Colon (tissue), 2 donors: ENCODE data around the gene SCD5.

Experiments used
- FAIRE-seq: peaks from 2 replicates; lab custom pipeline; 2012; peaks lifted over from hg19 to GRCh38; lab: Jason Lieb, UNC
- donor health status: control.
- donor health status: control.

The SCD5 gene

DNA sequence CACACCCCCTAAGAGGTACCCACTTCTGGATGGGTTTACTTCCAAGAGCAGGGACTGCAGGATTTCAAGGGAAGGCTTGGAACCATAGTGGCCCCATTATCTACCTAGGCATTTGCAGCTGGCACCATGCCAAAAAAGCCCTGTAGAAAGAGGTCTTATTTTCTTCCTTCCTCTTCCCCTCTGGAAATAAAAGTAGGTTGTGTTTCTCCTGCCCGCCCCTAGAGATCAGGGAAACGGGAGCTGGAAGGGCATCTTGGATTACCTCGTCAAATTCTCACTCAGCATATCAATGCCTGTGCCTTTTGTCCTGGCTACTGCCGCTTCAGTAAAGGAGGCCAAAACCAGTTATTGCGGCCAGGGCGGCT is 1.6 kb downstream of the SCD5 start:
- FAIRE-seq = no peak

DNA sequence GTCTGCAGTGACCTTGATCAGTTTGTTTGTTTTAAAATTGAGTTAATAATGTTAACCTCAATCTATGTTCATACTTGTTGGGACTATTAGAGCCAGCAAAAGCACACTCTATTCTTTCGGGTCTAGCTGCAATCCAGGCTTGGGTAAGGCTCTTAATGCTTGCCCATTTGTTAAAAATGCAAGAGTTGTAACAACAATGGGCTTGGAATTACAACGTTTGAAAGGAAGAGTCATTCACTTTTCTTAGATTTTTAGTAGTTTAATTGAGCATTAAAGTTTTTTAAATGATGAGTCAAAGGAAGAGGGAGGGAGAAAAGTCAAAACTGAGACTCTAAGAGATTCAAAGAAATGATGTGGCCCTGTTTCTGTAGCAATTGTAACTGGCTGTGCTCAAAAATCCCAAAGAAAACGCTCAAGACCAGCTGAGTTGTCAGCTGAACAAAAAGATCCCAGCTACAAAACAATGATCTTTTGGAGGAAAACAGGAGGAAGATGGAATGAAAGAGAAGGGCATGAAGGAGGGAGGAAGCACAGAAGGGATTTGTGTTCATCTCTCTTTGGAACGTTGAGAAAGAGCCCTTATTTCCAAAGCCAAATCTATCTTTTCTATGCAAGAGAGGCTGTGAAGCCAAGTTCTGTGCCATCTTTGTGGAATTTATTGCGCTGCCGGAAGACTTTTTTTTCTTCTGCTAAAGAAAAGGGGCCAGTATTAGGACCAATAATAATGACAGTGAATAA is 5.5 kb downstream of the SCD5 start:
- no peak for FAIRE-seq

DNA sequence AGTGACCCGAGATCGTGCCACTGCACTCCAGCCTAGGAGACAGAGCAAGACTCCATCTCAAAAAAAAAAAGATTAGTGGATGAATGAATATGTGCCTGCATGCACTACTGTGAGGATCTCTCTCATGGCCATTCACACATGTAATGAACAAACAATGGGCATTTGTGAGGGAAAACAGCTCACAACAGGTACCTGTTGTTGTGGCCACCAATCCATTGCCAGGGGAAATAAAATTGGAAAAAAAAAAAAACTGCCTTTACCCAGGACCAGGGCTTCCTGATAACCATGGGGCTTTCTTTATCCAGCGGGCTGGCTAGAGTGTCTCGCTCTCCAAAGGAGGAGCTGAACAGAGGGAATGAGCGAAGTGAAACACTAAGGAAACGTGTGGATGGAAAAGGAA is 7.4 kb downstream of the SCD5 start:
- no peak for FAIRE-seq

DNA sequence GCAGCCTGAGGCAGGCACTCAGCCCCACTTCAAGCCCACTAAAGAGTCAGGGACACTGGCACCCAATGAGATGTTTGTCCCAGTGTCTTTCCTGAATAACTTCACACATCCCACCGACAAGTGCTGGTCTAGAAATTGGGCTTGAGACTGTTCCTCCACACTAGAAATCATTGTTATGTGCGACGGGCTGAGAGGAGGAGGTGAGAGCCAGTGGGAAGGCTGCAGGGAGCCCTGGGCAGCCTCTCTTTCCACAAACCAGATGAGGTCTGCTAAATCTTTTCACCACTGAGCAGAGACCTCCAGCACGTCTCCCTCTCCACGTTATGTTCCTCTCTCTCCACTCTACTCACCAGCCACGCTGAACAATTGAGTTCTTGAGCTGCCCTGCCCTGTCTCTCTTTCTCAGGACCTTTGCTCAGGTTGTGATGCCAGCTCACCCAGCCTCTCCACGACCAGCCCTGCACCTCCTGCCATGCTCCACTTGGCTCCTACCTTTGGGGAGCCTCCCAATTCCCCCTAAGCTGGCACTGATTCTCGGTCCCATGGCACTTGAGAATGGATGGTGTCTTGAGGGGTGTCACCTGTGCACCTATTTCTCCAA is 8.4 kb downstream of the SCD5 start:
- no peak for FAIRE-seq

DNA sequence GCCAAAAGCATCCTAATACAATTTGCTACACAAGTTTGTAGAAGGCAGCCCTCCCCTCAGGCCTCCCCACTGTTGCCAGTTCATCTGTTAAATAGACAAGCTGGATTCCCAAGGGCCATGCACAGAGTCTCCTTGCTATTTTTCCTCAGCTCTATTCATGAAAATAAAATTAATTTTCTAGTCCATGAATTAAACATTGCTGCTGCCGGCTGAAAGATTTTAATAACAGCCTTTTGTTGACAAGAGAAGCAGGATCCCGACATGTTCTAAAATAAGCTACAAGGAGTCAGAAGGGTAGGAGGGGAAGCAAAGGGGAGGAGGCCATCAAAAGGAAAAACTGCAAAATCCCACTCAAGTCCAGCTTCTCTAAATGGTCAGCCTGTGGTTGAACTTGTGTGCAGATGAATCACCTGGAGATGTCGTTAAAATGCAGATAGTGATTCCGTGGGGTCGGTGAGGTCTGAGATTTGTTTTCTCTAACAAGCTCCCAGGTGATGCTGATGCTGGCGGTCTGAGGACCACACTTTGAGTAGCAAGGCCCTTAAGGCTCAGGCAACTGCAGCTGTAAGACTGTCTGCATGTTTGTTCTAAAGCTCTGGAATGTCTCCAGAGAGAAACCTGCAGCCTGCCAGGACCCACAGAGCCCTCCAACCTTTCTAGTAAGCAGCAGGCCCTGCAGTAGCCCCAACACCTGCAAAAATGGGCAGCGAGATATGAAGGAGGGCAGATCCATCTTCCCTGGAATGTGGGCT is 9.4 kb downstream of the SCD5 start:
- FAIRE-seq = no peak

DNA sequence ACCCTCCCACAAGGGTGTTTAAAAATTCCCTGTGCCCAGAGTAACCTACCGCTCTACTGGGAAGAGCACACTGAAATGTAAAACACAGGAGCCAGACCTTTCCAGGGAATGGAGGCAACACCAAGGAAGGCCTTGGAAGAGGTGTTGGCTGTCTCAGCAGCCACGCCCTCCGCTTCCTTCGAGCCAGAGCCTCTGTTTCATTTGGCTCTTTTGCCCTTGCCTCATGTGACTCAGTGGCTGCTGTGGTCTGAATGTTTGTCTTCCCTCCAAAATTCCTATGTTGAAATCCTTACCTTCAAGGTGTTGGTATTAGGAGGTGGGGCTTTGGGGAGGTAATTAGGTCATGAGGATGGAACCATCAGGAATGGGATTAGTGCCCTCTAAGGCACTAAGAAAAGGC is 11.3 kb downstream of the SCD5 start:
- no peak for FAIRE-seq

DNA sequence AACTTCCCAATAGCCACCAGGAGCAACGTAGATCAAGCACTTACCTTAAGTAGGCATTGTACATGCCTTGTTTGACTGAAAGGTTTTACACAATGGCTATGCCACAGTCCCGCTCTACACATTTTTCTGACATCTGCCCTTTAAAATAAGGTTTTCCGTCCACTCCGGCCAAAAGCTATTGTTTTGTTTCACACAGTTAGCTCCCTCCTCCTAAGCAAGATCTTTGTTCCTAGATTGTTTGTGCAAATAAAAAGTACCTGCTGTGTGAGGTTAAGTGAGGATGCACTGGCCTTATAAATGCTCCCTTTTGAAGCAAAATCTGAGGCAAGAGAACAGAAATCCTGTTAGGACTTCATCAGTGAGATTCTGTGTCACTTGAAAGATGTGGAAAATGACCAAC is 11.8 kb downstream of the SCD5 start:
- no peak for FAIRE-seq

DNA sequence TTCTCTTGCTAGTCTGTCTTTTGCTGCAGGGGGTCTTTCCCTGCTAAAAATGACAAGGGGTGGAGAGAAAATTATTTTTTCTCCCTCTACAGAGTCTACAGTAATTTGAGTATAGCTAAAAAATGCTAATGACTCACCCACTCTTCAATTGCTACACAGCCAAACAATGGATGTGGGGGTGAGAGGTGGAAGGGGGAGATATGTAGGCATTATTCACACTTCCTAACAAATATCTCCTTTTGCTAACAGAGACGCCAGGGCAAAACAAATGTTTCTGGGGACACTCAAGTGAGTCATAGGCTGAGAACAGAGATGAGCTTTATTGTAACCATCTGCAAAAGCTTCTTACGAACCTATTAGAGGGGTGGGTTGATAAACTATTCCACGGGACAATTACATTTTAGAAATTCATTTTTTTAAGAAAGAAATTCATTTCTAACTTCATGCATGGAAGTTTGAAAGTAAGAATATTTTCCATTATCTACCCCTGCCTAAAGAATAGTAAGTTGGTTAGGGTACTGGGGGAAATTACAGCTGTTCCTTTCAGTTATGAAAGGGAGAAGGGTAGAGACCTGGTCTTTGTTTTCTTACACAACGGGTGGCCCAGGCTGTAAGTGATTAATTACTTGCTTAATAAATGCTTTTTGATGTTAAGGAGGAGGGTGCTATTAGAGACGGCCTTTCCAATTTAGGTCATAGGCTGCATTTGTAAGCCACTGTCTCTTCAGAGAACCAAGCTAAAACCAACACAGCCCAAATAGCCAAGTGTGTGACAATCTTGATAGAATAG is 12.8 kb downstream of the SCD5 start:
- no peak for FAIRE-seq

DNA sequence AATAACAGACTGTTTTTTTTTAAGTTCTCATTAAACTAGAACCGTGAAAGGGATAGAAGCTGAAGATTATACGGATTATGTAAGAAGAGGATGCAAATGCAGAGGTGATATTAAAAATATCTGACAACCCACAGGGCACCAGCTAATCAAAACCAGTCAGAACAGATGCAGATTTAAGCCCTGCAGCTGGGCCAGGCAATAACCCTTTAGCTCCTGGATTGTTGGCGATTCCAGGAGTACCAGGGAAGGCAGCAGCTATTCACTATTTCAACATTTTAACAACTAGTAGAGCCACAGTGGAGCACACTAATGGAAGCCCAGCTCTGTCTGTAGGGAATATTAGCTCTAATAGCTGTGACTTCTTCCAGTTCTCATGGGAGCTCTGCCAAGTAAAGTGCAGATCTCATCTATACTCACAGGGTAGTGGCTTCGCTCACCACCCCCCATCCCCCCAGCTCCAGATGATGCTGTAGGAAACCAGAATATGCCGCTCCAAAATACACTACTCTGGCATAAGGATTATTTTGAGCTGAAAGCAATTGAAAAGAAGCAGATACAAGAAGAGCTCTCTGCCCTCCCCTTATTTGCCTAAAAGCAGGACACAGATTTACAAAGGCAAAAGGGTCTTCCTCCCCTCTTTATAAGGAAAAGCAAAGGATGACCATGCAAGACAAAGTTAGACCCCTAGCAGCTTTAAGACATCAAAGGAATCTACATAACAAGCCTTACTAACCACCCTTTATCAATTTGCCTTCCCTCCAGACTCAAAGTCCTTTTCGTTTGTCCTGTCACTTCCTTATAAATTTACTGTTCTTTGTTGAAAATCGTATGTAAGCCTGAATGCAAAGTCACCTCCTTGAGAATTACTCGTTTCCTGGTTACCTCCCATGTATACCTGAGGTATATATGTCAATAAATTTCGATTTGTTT is 13.7 kb downstream of the SCD5 start:
- no peak for FAIRE-seq

DNA sequence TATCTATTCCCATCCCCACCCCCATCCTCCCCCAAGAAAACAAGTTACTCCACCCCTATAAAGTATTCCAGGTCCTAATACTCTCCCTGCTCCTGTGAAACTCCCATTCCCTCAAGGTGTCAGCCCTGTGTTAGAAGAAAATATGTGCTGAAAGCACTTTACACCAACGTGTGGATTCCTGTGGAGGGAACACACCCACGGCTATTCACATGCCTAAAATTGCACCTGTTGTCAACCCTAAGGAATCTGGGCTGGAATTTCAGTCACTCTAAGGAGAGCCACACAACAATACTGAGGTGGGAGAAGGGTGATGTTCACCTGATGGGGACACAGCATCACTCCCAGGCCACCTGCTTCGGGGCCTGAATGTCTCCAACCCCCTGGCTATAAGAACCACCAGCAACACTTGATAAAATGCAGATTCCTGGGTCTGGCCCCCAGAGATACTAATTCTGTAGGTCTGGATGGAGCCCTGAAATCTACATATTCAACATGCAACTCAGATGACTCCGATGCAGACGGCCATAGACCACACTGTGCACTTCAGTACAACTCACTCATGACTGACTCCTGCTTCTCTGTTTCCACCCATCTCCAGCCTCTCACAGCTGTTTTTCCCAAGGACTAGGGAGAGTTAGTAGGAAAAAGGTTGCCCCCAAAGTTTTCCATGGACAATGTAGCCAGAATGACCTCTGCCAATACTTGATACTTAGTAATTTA is 15.8 kb downstream of the SCD5 start:
- no peak for FAIRE-seq

DNA sequence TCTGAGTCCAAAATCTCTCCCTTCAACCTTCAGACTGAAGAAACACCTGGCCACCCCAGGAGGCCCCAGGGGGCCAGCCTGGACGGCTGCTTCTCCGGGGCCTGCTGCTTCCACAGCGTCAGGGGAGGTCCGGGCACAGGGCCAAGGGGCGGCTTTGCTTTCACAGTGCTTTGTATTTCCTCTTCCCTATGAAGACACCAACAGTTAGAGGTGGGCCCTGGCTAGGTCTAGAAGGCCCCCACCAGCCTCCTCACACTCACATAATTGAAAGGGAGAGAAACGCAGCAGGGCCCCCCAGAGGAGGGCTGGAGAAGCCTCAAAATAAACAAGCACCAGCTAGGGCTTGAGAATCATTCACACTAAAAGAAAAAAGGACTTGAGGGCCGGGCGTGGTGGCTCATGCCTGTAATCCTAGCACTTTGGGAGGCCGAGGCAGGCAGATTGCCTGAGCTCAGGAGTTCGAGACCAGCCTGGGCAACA is 17.8 kb downstream of the SCD5 start:
- FAIRE-seq = no peak

DNA sequence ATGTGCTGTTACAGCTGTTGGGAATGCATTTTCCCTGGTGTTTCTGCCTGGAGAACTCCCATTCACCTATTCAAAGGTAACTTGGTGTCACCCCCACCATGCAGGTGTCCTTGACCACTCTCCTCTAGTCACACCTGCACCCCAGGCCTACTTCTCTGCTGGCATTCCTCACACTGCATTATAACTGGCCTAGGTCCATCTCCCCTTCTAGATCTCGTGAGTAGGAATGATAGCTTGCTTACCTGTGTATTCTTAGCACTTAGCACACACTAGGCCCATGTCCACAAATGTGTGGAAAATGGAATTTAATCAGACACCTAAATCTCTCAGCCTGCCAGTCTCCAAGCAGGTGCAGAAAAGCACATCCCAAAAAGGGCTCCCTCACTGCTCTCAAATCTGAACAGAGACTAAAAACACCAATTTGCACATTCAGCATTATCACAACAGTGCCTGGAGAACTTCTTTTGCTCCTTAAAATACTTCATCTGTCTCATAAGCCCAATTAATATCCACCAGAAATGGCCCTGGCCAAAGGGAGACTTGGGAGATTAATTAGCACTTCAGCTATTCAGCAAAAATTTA is 18.3 kb downstream of the SCD5 start:
- FAIRE-seq = no peak

DNA sequence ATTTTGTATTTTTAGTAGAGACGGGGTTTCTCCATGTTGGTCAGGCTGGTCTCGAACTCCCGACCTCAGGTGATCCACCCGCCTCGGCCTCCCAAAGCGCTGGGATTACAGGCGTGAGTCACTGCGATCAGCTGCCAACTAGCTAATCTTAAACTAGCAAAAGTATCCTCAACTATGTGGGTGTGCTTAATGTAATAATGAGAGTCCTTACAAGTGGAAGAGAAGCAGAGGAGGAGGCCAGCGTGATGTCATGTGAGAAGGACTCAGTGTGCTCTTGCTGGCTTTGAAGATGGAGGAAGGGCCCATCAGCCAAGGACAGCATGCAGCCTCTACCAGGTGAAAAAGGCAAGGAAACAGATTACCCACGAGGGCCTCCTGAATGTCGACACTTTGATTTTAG is 19.6 kb downstream of the SCD5 start:
- no peak for FAIRE-seq

DNA sequence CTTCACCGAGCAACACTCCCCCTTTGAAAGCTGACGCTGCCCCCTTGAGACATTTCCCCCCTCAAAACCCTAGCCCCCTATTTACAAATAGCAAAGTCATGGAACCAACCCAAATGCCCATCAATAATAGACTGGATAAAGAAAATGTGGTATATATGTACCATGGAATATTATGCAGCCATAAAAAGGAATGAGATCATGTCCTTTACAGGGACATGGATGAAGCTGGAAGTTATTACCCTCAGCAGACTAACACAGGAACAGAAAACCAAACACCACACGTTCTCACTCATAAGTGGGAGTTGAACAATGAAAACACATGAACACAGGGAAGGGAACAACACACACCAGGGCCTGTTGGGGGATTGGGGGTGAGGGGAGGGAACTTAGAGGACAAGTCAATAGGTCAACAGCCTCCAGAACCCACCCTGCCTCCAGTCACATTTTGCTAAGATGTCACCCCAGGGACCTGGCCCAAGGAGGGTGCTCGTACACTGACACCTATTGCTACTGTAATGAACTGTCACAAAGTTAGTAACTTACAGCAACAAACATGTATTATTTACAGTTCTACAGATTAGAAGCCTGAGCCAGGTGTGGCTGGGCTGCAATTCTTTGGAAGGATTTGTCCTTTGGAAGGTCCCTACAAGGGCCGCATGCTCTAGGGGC is 20.6 kb downstream of the SCD5 start:
- no peak for FAIRE-seq

DNA sequence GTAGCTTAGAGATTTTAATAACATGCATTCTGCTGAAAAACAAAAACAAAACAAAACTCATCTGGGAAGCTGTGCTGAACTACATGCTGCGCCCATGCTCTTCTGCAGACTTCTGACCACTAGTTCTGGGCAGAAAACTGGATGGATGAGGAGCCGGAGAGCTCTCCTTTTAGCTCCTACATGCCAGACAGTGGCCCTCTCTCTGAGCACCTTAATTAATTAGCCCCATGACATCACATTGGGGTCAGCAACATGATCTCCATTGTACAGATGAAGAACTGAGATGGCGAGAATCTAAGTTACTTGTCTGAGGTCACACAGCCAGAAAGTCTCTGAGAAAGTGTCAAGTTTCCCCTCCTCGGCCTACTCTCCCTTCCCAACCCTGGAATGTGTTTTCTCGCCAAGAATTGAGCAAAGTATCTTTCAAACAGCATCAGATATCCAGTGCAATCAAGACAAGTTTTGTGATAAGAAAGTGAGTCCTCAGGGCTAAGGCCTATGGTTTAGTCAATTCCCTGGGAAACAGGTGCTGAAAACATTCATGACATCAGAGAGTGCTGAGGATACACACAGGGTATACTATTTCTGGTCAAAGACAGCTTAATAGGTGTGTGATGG is 21.6 kb downstream of the SCD5 start:
- FAIRE-seq = no peak

DNA sequence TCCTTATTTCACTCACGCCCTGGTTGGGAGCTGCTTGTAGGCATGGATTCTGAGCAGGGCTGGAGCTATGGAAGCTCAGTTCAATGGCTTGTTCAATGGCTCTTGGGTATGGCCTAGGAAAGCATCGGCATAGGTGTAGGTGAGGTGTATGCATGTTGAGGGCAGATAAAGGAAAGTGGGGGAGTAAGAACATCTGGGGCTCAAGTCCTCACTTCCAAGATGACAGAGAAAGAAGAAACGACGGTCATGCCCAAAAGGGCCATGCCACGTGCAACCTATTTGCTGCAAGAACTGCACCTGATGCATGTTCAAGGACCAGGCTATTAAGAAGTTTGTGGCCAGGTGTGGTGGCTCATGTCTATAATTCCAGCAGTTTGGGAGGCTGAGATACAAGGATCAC is 23.4 kb downstream of the SCD5 start:
- no peak for FAIRE-seq

DNA sequence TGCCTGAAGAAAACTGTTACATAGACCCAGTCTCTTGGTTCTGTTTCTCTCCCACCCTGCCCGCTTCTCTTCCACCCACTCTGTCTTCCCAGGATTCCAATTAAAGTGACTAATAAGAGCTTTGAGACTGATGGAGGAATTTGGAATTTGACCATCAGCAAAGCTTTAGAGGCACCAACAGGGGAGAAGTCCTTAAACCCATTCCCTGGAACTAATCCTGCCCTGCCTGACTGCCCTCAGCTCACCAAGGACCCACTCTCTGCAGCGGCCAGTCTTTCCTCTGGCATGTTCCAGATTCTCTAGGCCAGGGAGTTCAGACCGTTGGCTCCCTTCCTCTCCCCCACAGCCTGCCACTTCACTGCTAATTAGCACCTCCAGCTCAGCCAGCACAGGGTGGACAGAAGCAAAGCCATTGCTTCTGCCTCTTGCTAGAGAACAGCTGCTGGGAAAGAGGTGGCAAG is 23.9 kb downstream of the SCD5 start:
- FAIRE-seq = no peak

DNA sequence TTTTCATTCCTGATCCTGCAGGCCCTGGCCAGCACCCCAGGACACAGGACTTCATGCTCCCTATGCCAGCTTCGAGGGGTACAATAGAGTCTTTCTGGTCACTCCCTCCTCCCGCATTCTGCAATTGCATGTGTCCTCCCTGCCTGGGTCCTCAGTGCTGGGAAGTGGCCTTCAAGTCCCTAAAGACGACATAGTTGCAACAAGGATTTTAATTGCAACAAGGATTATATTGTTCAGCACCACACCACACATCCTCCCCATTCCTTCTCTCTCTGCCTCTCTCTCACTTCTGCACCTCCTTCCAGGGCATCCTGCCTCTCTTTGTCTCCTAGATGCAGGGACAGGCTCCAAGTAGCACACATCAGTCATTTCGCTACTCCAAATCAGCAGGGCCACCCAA is 25.5 kb downstream of the SCD5 start:
- no peak for FAIRE-seq

DNA sequence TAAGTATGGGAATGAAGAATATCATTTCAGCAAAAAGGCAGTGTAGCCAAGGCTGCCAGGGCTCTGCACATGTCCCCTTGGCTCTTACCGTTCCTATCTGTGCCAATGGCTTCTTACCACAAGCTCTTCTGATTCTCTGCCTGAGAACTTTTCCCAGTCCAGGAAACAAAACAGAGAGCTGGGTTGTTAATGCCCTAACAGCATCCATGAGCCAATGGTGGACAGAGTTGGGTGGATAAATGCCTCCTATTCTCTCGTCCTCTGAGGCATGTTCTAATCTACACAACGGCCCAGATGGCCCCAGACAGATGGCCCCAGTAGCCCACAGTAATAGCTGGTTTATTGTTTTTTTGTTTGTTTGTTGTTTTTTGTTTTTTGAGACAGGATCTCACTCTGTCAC is 28.0 kb downstream of the SCD5 start:
- no peak for FAIRE-seq
